ENCODE results near the gene PIGV.

The PIGV gene

DNA sequence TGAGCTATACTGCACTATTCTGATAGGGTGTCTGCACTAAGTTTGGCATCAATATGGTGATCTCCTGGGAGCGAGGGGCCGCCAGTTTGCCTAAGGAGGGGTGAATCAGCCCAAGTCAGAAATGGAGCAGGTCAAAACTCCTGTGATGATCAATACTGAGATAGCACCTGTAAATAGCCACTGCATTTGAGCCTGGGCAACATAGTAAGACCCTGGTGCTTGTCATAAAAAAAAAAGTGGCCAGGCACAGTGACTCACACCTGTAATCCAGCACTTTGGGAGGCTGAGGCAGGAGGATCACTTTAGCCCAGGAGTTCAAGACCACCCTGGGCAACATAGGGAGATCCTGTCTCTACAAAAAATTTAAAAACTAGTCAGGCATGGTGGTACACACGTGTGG lies 27.1 kb downstream of the PIGV start:
- H3K4me3 ChIP-seq (ENCODE audit: low read depth, low read length), result no peak overlapping the region

DNA sequence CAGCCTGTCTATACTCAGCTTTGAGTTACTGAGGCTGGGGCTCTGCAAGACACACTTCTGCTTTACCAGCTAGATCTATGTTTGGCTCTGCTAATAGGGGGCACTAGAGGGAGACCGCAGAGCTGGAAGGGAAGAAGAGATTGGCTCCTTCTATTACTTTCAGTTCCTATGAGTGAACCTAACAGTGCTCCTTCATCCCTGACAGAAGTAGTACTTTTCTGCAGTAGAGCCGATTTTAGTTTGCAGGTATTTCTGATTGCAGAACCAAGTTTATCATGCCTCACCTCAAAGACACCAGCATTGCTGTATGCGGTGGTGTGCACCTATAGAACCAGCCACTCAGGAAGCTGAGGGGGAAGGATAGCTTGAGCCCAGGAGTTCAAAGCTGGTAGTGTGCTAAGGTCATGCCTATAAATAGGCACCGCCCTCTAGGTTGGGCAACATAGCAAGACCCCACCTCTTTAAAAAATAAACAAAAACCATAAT lies 33.1 kb downstream of the PIGV start:
- in situ Hi-C loops (cut with HindIII; ENCODE audit: low sequenced_read_pairs), result no loop called here
- TF ChIP-seq, protein P1, sequence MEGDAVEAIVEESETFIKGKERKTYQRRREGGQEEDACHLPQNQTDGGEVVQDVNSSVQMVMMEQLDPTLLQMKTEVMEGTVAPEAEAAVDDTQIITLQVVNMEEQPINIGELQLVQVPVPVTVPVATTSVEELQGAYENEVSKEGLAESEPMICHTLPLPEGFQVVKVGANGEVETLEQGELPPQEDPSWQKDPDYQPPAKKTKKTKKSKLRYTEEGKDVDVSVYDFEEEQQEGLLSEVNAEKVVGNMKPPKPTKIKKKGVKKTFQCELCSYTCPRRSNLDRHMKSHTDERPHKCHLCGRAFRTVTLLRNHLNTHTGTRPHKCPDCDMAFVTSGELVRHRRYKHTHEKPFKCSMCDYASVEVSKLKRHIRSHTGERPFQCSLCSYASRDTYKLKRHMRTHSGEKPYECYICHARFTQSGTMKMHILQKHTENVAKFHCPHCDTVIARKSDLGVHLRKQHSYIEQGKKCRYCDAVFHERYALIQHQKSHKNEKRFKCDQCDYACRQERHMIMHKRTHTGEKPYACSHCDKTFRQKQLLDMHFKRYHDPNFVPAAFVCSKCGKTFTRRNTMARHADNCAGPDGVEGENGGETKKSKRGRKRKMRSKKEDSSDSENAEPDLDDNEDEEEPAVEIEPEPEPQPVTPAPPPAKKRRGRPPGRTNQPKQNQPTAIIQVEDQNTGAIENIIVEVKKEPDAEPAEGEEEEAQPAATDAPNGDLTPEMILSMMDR (IDR thresholded peaks at IDR 0.05; ENCODE audit: low read depth, low read length), result no peak
- no peak for DNase-seq (ENCODE audit: low read depth, low spot score)
- H3K4me3 ChIP-seq (ENCODE audit: low read depth, low read length), result no peak overlapping the region

More for the DNA sequence above, 27.1 kb downstream of the PIGV start:
- no peak for DNase-seq (ENCODE audit: low read depth, low spot score)
- TF ChIP-seq, protein P1 (IDR thresholded peaks at IDR 0.05; ENCODE audit: low read depth, low read length), result no peak
- in situ Hi-C loops (cut with HindIII; ENCODE audit: low sequenced_read_pairs), result no loop called here

DNA sequence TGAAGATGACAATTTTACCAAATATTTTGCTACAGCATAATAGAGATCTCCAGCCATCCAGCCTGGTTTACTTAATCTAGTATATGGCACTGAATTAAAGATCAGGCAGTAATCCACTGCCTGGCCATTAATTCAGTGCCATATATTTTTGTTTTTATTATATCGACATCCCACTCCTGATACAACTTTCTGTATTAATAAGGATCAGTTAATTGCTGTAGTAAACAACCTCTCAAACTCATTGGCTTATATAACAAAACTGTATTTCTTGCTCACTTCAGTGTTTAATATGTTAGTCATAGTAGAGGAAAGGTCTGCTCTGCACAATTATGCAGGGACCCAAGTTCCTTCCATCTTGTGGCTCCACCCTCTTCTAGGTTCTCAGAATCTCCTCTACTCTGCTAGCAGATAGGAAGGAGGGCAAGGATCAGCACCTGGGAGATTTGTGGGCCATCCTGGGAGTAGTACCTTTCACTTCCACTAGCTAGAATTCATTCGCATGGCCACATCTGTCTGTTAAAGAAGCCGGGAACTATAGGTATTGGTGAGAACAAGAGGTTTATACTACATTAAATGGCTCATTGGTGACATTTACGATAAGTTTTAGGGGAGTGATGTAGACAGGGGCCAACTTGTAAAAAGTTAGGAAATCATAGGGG lies 35.1 kb downstream of the PIGV start:
- H3K4me3 ChIP-seq (ENCODE audit: low read depth, low read length), result no peak overlapping the region
- in situ Hi-C loops (cut with HindIII; ENCODE audit: low sequenced_read_pairs), result no loop called here
- TF ChIP-seq, protein P1 (IDR thresholded peaks at IDR 0.05; ENCODE audit: low read depth, low read length), result no peak
- no peak for DNase-seq (ENCODE audit: low read depth, low spot score)

DNA sequence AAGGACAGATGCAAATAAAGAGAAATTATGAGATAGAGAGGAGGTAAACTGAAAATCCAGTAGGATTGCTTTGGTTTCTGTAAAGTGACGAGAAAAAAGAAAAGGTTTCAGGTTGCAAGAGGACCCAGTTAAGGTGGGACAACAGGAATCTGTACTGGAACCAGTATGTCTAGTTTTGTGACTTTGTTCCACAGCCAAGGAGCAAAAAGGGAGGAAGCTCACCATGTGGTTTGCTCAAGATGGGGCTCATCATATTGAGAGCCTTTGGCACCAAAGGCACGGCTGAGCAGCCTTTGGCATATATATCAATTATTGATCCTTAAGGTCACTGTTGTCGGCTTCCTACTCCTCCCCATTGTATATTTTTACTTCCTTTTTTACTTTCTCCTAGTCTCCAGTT lies 37.0 kb downstream of the PIGV start:
- DNase-seq (ENCODE audit: low read depth, low spot score), result no peak
- in situ Hi-C loops (cut with HindIII; ENCODE audit: low sequenced_read_pairs), result no loop called here
- H3K4me3 ChIP-seq (ENCODE audit: low read depth, low read length), result no peak overlapping the region
- TF ChIP-seq, protein P1 (IDR thresholded peaks at IDR 0.05; ENCODE audit: low read depth, low read length), result no peak

DNA sequence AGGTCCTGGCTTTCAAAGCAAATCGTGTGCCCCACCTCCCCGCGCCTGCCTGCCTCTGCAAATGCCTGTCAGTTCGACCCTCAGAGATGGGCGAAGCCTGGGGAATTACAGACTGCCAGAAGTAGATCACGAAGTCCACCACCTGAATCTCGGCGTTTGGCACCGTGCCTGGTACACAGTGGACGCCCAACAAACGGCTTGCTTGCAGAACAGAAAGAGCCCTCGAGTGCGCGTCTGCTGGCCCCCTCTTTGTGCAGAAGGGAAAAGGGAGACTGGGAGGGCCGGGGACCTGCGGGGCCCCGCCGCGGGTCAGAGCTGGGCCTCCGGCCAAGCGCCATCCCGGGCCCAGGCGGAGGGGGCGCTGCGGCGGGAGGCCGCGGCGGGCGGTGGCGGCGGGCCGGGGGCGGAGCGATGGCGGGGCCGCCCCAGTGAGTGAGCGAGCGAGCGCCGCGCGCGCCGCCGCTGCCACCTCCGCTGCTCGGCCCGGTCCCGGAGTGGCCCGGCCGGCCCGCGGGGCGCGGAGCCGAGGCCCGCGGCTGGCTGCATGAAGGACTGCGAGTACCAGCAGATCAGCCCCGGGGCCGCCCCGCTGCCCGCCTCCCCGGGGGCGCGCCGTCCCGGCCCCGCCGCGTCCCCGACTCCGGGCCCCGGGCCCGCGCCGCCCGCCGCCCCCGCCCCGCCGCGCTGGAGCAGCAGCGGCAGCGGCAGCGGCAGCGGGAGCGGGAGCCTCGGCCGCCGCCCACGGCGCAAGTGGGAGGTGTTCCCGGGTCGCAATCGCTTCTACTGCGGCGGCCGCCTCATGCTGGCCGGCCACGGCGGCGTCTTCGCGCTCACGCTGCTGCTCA lies 38.7 kb downstream of the PIGV start, which contains the start of gene ZDHHC18:
TSS of gene ZDHHC18 (plus strand) at position 428 of the 845 bp plus-strand sequence. CDS start at position 545, 117 bp downstream.
- peak; percentile 35 for DNase-seq (ENCODE audit: low read depth, low spot score)
- in situ Hi-C loops (cut with HindIII; ENCODE audit: low sequenced_read_pairs), result no loop called here
- H3K4me3 ChIP-seq (ENCODE audit: low read depth, low read length), result peak within 1 kb of the TSS; percentile 73
- TF ChIP-seq, protein P1 (IDR thresholded peaks at IDR 0.05; ENCODE audit: low read depth, low read length), result peak; percentile 40

DNA sequence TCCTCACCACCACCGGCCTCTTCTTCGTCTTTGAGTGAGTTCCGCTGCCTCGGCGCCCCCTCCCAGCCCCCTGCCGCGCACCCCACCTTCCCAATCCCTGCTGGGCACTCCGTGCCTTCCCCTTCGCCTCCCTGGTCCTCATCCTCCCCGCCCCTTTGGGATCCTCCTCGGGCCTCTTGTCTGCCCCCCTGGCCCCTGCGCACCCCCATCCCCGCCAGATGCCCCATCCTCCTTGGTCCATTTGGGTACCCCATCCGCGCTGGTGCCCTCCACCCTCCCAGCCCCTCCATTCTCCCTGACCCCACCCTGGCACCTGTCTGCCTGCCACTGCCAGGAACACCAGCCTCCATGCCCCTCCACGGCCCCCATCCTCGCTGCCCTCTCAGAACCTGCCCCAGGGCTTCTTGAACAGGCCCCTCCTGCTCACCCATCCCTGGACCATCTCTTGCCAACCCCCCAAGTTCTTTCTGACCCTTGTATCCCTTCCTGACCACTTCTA lies 39.4 kb downstream of the PIGV start:
- TF ChIP-seq, protein P1 (IDR thresholded peaks at IDR 0.05; ENCODE audit: low read depth, low read length), result no peak
- in situ Hi-C loops (cut with HindIII; ENCODE audit: low sequenced_read_pairs), result no loop called here
- DNase-seq (ENCODE audit: low read depth, low spot score), result no peak
- peak overlapping the region; percentile 73 for H3K4me3 ChIP-seq (ENCODE audit: low read depth, low read length)
